ENCODE data around the gene SUGP1. TPM values are rescaled to one million over a fixed set of nuclear protein-coding genes. Genes with fewer than 3 reads are reported as not detected.

The SUGP1 gene
- polyA plus RNA-seq, 1 of the 3 experiments (the other 2 are of a cell fraction), result 43.2 TPM

DNA sequence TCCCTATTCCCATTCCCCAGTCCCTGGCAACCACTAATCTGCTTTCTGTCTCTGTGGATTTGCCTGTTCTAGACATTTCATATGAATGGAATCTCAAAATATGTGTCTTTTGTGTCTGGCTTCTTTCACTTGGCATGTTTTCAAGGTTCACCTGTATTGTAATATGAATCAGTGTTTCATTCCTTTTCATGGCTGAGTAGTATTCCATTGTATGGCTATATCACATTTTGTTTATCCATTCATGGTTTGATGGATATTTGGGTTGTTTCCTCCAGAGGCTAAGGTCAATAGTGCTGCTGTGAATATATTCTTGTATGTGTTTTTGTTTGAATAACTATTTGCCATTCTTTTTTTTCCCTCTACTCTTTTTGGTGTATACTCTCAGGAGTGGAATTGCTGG, 84.1 kb downstream of the SUGP1 start:
- no peaks in the 10 kb centered on the region for H3K9me2 ChIP-seq
- H3K4me2 ChIP-seq, result no peak overlapping the region
- H3K27me3 ChIP-seq (ENCODE audit: insufficient read depth), result no peaks in the 10 kb centered on the region
- H2AFZ ChIP-seq (ENCODE audit: low read depth), result no peak overlapping the region
- H3K27ac ChIP-seq (ENCODE audit: low read depth in 2 of 2, low read length in 1 of 2), result no peak overlapping the region
- POLR2A ChIA-PET, result no interaction called here
- TF ChIP-seq EP300 (IDR thresholded peaks at IDR 0.05; ENCODE audit: borderline replicate concordance in 1 of 2, low read depth in 1 of 2, low read length in 1 of 2), result no peak
- TF ChIP-seq, protein P1, sequence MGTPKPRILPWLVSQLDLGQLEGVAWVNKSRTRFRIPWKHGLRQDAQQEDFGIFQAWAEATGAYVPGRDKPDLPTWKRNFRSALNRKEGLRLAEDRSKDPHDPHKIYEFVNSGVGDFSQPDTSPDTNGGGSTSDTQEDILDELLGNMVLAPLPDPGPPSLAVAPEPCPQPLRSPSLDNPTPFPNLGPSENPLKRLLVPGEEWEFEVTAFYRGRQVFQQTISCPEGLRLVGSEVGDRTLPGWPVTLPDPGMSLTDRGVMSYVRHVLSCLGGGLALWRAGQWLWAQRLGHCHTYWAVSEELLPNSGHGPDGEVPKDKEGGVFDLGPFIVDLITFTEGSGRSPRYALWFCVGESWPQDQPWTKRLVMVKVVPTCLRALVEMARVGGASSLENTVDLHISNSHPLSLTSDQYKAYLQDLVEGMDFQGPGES (IDR thresholded peaks at IDR 0.05; ENCODE audit: low read depth, low read length), result no peak
- no peak for TF ChIP-seq RCOR1 (IDR thresholded peaks at IDR 0.05; ENCODE audit: low read length)
- no peak for TF ChIP-seq ELF1 (IDR thresholded peaks at IDR 0.05)
- TF ChIP-seq NRF1 (IDR thresholded peaks at IDR 0.05; ENCODE audit: low read depth, low read length), result no peak
- TF ChIP-seq, protein P2, sequence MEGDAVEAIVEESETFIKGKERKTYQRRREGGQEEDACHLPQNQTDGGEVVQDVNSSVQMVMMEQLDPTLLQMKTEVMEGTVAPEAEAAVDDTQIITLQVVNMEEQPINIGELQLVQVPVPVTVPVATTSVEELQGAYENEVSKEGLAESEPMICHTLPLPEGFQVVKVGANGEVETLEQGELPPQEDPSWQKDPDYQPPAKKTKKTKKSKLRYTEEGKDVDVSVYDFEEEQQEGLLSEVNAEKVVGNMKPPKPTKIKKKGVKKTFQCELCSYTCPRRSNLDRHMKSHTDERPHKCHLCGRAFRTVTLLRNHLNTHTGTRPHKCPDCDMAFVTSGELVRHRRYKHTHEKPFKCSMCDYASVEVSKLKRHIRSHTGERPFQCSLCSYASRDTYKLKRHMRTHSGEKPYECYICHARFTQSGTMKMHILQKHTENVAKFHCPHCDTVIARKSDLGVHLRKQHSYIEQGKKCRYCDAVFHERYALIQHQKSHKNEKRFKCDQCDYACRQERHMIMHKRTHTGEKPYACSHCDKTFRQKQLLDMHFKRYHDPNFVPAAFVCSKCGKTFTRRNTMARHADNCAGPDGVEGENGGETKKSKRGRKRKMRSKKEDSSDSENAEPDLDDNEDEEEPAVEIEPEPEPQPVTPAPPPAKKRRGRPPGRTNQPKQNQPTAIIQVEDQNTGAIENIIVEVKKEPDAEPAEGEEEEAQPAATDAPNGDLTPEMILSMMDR (IDR thresholded peaks at IDR 0.05), result no peak
- TF ChIP-seq CHD2 (IDR thresholded peaks at IDR 0.05; ENCODE audit: low read length, partially characterized antibody), result no peak
- no peak for TF ChIP-seq FOXM1 (IDR thresholded peaks at IDR 0.05; ENCODE audit: low read depth)
- no peak for TF ChIP-seq MXI1 (IDR thresholded peaks at IDR 0.05; ENCODE audit: low read depth, low read length)
- no peak for TF ChIP-seq POLR2AphosphoS5 (IDR thresholded peaks at IDR 0.05; ENCODE audit: low read depth, low read length)
- no peak for TF ChIP-seq FOSL2 (IDR thresholded peaks at IDR 0.05; ENCODE audit: borderline replicate concordance, low read depth)
- TF ChIP-seq TCF12 (IDR thresholded peaks at IDR 0.05), result no peak
- no peak for TF ChIP-seq YY1 (IDR thresholded peaks at IDR 0.05; ENCODE audit: low read depth)
- no peak for TF ChIP-seq RFX5 (IDR thresholded peaks at IDR 0.05; ENCODE audit: low read length)
- no peak for TF ChIP-seq JUND (IDR thresholded peaks at IDR 0.05)
- TF ChIP-seq, protein P3, sequence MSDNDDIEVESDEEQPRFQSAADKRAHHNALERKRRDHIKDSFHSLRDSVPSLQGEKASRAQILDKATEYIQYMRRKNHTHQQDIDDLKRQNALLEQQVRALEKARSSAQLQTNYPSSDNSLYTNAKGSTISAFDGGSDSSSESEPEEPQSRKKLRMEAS (IDR thresholded peaks at IDR 0.05; ENCODE audit: low read depth), result no peak
- TF ChIP-seq, protein P4, sequence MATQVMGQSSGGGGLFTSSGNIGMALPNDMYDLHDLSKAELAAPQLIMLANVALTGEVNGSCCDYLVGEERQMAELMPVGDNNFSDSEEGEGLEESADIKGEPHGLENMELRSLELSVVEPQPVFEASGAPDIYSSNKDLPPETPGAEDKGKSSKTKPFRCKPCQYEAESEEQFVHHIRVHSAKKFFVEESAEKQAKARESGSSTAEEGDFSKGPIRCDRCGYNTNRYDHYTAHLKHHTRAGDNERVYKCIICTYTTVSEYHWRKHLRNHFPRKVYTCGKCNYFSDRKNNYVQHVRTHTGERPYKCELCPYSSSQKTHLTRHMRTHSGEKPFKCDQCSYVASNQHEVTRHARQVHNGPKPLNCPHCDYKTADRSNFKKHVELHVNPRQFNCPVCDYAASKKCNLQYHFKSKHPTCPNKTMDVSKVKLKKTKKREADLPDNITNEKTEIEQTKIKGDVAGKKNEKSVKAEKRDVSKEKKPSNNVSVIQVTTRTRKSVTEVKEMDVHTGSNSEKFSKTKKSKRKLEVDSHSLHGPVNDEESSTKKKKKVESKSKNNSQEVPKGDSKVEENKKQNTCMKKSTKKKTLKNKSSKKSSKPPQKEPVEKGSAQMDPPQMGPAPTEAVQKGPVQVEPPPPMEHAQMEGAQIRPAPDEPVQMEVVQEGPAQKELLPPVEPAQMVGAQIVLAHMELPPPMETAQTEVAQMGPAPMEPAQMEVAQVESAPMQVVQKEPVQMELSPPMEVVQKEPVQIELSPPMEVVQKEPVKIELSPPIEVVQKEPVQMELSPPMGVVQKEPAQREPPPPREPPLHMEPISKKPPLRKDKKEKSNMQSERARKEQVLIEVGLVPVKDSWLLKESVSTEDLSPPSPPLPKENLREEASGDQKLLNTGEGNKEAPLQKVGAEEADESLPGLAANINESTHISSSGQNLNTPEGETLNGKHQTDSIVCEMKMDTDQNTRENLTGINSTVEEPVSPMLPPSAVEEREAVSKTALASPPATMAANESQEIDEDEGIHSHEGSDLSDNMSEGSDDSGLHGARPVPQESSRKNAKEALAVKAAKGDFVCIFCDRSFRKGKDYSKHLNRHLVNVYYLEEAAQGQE (IDR thresholded peaks at IDR 0.05; ENCODE audit: low read depth, low read length), result no peak
- no peak for TF ChIP-seq GATA2 (CRISPR knock-in tag; IDR thresholded peaks at IDR 0.05)
- H4K20me1 ChIP-seq (ENCODE audit: insufficient read depth), result no peaks in the 10 kb centered on the region
- H3K36me3 ChIP-seq (replicated peaks in 1 of 2; ENCODE audit: control insufficient read depth in 1 of 2, insufficient read depth in 2 of 2, low read length in 1 of 2), result no peaks in the 10 kb centered on the region
- H3K9me3 ChIP-seq, result peaks cover 7% of the 10 kb centered on the region
- H3K4me3 ChIP-seq (ENCODE audit: low read depth in 2 of 2, low read length in 1 of 2), result no peak overlapping the region
- no peak for DNase-seq
- no peak overlapping the region for H3K9ac ChIP-seq
- no peaks in the 10 kb centered on the region for H3K79me2 ChIP-seq (ENCODE audit: insufficient read depth)
- CTCF ChIA-PET, result no interaction called here
- no peaks in the 10 kb centered on the region for H3K4me1 ChIP-seq (ENCODE audit: control insufficient read depth in 1 of 2, insufficient read depth in 2 of 2, low read depth in 1 of 2, low read length in 1 of 2)
- no peaks in the 10 kb centered on the region for H3F3A ChIP-seq (replicated peaks; ENCODE audit: insufficient read depth)
